MM.1S (cell line): Measurements from ENCODE around the gene ZBTB38.

ENCODE experiments used
- EZH2 ChIP-seq: fragments of 300-600 bp; sonication (generic); optimal IDR thresholded peaks from 2 replicates; pipeline ENCODE3; 2017; ENCODE audit warnings: low read depth, mild to moderate bottlenecking, antibody characterized with exemption, low read length, mixed read lengths
- EZH2phosphoT487 ChIP-seq: fragments of 300-600 bp; sonication (generic); IDR thresholded peaks from 2 replicates; pipeline ENCODE4 v1.6.1; 2018; ENCODE audit warnings: antibody characterized with exemption, low read length
- TF ChIP-seq, protein P1 (sequence below): fragments of 300-600 bp; sonication (generic); IDR thresholded peaks from 2 replicates; pipeline ENCODE4 v1.5.1; 2016; ENCODE audit warnings: antibody characterized with exemption, low read length, mixed read lengths

DNA sequence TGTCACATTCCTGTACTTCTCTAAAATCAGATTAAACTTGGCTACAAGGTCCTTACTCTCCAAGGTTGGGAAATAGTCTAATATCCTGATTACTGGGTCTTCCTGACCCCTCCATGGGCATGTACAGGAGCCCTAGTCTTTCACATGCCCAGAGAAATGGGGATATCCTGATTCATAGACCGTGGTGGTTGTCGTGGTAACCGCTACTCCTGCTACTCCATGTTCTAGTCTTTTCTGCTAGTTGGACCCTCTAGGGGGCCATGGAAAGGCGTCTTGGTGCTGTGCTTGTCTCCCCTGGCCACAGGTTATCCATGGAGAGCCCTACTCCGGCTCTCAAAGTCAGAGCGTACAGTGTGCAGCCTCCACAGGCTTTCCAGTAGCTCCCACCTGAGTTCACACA lies 13.1 kb upstream of the ZBTB38 start:
- TF ChIP-seq, protein P1, sequence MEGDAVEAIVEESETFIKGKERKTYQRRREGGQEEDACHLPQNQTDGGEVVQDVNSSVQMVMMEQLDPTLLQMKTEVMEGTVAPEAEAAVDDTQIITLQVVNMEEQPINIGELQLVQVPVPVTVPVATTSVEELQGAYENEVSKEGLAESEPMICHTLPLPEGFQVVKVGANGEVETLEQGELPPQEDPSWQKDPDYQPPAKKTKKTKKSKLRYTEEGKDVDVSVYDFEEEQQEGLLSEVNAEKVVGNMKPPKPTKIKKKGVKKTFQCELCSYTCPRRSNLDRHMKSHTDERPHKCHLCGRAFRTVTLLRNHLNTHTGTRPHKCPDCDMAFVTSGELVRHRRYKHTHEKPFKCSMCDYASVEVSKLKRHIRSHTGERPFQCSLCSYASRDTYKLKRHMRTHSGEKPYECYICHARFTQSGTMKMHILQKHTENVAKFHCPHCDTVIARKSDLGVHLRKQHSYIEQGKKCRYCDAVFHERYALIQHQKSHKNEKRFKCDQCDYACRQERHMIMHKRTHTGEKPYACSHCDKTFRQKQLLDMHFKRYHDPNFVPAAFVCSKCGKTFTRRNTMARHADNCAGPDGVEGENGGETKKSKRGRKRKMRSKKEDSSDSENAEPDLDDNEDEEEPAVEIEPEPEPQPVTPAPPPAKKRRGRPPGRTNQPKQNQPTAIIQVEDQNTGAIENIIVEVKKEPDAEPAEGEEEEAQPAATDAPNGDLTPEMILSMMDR, result no peak
- TF ChIP-seq EZH2phosphoT487 (no peak), EZH2 (no peak)
